Measurements from ENCODE around the gene TYW1.
"Not testable (repeated sequence)": the region's sequence is repeated elsewhere in the genome, so short reads cannot be mapped to it uniquely, and the experiment has no call there.

Gene TYW1

DNA sequence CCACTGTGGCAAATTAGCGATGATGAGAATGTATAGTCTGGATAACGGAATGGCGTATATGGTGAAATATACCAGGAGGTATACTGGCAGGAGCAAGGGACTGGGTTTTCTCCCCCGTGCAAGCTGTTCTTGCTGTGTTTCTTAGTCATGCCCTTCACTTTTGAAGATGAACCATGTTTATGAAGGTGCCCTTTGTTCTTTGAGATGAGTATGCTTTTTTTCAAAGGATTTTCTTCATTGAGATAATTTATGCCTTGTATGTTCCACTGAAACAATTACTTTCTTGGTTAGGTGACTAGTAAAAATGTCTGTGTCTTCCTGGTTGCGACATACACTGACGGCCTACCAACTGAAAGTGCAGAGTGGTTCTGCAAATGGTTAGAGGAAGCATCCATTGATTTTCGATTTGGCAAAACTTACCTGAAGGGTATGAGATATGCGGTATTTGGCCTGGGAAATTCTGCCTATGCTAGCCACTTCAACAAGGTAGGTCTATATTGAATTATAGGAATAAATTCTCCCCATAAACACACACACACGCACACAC is 17.5 kb downstream of the TYW1 start:
- CTCF ChIA-PET, H3K27ac Mint-ChIP-seq, H3K4me1 Mint-ChIP-seq, H3K27me3 Mint-ChIP-seq, DNase-seq, H3K4me3 Mint-ChIP-seq, H3K9me3 Mint-ChIP-seq: not testable (repeated sequence)
- peaks cover 30% of the 10 kb centered on the region for H3K36me3 Mint-ChIP-seq

DNA sequence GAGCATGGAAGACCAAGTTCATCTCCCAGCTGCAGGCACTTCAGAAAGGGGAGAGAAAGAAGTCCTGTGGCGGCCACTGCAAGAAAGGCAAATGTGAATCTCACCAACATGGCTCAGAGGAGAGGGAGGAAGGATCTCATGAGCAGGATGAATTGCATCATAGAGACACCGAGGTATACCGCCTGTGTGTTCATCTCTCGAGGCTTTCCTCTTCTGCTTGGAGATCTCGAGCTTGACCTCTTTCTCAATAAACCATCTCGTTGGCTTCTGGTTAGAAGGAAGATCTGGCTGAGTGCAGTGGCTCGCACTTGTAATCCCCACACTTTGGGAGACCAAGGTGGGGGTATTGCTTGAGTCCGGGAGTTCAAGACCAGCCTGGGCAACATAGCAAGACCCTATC is 21.3 kb downstream of the TYW1 start:
- H3K4me1 Mint-ChIP-seq, DNase-seq, CTCF ChIA-PET, H3K27me3 Mint-ChIP-seq, H3K9me3 Mint-ChIP-seq, H3K4me3 Mint-ChIP-seq, H3K27ac Mint-ChIP-seq: not testable (repeated sequence)
- H3K36me3 Mint-ChIP-seq, result peaks cover 33% of the 10 kb centered on the region

- no peak for DNase-seq
- Mint-ChIP-seq H3K9me3 (no peaks in the 10 kb centered on the region), H3K27me3 (no peaks in the 10 kb centered on the region), H3K4me3 (no peak overlapping the region), H3K36me3 (peaks cover 33% of the 10 kb centered on the region), H3K27ac (peak overlapping the region; percentile 39), H3K4me1 (peaks cover 7% of the 10 kb centered on the region)
- CTCF ChIA-PET, result no interaction called here
Measured at GRCh38 chr7:67018940-67019339, 22.3 kb downstream of the TYW1 start.

- CTCF ChIA-PET, result no interaction called here
- no peak overlapping the region for H3K4me3 Mint-ChIP-seq
- H3K27me3 Mint-ChIP-seq, result no peaks in the 10 kb centered on the region
- H3K36me3 Mint-ChIP-seq, result peaks cover 35% of the 10 kb centered on the region
- DNase-seq, result no peak
- H3K27ac Mint-ChIP-seq, result peak overlapping the region; percentile 62
- H3K9me3 Mint-ChIP-seq, result no peaks in the 10 kb centered on the region
- peaks cover 7% of the 10 kb centered on the region for H3K4me1 Mint-ChIP-seq
Measured at GRCh38 chr7:67019562-67020390, 23.1 kb downstream of the TYW1 start.

DNA sequence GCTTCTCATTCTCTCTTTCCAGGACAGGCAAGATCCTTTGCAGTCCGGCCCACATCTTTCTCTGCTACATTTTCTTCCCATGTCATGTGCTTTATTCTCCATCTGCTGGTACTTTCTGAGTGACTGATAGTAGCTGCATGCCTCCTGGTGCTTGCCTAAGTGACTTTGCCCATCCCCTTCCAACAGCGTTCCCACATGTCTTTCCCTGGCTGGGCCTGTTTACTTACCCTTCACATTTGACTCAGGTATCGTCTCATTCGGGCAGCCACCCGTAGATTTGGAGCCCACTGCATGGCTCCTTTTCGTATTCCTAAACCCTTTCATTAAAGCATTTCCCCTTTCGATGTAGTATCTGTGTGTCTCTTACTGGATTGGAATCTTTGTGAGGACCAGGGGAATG is 24.6 kb downstream of the TYW1 start:
- no peaks in the 10 kb centered on the region for H3K9me3 Mint-ChIP-seq
- no peaks in the 10 kb centered on the region for H3K27me3 Mint-ChIP-seq
- CTCF ChIA-PET, result no interaction called here
- no peak overlapping the region for H3K27ac Mint-ChIP-seq
- no peak for DNase-seq
- no peak overlapping the region for H3K4me3 Mint-ChIP-seq
- H3K4me1 Mint-ChIP-seq, result peaks cover 7% of the 10 kb centered on the region
- peaks cover 36% of the 10 kb centered on the region for H3K36me3 Mint-ChIP-seq

DNA sequence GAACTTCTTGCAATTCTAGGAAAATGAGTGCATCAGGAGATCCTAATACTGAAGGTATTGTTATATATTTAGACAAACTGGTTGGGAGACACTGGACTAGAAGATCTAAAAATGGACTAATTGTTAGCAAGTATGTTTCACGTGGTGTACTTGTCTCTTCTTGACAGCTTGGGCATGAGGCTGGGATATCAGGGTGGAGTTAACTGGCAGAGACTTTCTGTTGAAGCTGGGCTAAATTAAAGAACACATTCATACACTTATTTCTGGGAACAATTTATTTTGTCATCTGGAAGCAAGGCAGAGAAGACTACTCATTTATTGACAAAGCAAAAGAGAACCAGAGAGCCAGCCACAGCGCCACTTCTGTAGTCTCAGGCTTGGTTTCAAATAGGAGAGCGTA is 25.9 kb downstream of the TYW1 start:
- Mint-ChIP-seq H3K36me3 (peaks cover 37% of the 10 kb centered on the region), H3K4me3 (no peak overlapping the region), H3K9me3 (no peaks in the 10 kb centered on the region), H3K4me1 (peaks cover 7% of the 10 kb centered on the region), H3K27me3 (no peaks in the 10 kb centered on the region), H3K27ac (no peak overlapping the region)
- CTCF ChIA-PET, result no interaction called here
- DNase-seq, result no peak

DNA sequence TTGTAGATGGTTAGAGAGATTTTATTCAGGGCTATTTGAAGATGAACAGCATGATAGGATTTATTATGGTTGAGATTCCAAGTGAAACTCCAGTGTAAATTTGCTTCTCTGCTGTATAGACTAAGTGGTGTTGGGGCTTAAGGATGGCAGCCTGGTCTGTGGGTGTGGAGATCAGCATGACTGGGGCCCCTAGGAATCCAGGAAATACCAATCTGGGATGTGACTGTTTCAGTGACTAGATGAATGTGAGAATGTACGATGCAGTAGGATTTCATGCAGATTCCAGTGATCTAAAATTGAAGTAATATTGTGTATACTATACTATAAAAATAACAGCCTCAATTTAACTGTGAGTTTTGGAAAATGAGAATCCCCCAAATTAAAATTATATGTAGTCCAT is 28.8 kb downstream of the TYW1 start:
- DNase-seq, H3K27me3 Mint-ChIP-seq, H3K9me3 Mint-ChIP-seq, H3K4me3 Mint-ChIP-seq, H3K4me1 Mint-ChIP-seq, H3K27ac Mint-ChIP-seq, CTCF ChIA-PET: not testable (repeated sequence)
- H3K36me3 Mint-ChIP-seq, result peaks cover 50% of the 10 kb centered on the region

DNA sequence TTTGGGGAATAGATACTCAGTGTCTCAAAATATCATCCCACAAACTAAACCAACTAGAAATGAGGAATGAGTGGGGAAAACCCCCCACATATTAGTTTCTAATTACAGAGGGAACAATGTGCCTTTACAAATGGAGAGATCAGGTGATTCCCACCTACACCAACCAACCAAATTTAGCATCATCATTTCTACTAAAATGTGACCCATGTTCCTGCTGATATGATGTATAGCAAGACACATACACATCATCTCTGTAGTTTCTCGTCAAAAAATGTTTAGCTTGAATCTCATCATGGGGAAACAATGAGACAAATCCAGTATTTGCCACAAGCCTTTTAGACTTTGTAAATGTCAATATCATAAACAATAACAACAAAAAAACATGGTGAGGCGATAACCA is 35.1 kb downstream of the TYW1 start:
- DNase-seq, H3K27ac Mint-ChIP-seq, H3K4me1 Mint-ChIP-seq, CTCF ChIA-PET, H3K27me3 Mint-ChIP-seq, H3K4me3 Mint-ChIP-seq: not testable (repeated sequence)
- Mint-ChIP-seq H3K36me3 (peaks cover 53% of the 10 kb centered on the region), H3K9me3 (peaks cover 12% of the 10 kb centered on the region)

DNA sequence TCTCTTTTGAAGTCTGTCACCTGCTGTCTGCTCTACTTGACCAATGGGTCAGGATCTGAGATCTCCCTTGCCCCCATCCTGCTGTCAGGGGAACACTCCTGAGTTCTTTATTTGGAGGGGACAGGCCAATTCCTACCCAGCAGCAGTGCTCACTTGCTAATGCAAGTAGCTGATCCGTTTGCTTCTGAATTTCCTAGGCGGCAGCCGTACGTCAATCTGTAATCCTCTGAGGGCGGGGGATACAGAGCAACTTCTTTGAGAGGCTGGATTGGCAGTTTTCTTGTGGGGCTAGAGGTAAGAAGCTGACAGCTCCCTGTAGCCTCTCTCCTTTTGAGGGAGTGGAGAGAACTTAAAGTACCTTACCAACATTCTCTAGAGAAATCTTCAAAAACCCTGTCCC is 36.6 kb downstream of the TYW1 start:
- CTCF ChIA-PET, result no interaction called here
- H3K4me3 Mint-ChIP-seq, result no peak overlapping the region
- H3K9me3 Mint-ChIP-seq, result peaks cover 12% of the 10 kb centered on the region
- no peak overlapping the region for H3K27ac Mint-ChIP-seq
- H3K4me1 Mint-ChIP-seq, result no peaks in the 10 kb centered on the region
- H3K27me3 Mint-ChIP-seq, result no peaks in the 10 kb centered on the region
- H3K36me3 Mint-ChIP-seq, result peaks cover 45% of the 10 kb centered on the region
- DNase-seq, result no peak

- H3K4me3 Mint-ChIP-seq, CTCF ChIA-PET, H3K9me3 Mint-ChIP-seq: not testable (repeated sequence)
Measured at GRCh38 chr7:67036432-67037395, 40.1 kb downstream of the TYW1 start.

GRCh38 chr7:67040832-67041231 is 44.2 kb downstream of the TYW1 start:
- not testable (repeated sequence) for H3K27me3 Mint-ChIP-seq, DNase-seq, H3K4me3 Mint-ChIP-seq, H3K27ac Mint-ChIP-seq, H3K36me3 Mint-ChIP-seq, H3K4me1 Mint-ChIP-seq, H3K9me3 Mint-ChIP-seq
- CTCF ChIA-PET, result interaction anchor here (0.6 to 1.0 kb wide), 2 partner anchors 210 to 411 kb away, joined by 3 to 5 read pairs; no protein-coding TSS in a partner anchor

More at GRCh38 chr7:67036432-67037395, 40.1 kb downstream of the TYW1 start:
- not testable (repeated sequence) for H3K27ac Mint-ChIP-seq, H3K27me3 Mint-ChIP-seq, H3K4me1 Mint-ChIP-seq, DNase-seq
- H3K36me3 Mint-ChIP-seq, result peaks cover 28% of the 10 kb centered on the region

GRCh38 chr7:67042781-67043558 is 46.3 kb downstream of the TYW1 start:
- H3K4me1 Mint-ChIP-seq, H3K9me3 Mint-ChIP-seq, H3K27me3 Mint-ChIP-seq, H3K27ac Mint-ChIP-seq, CTCF ChIA-PET, H3K36me3 Mint-ChIP-seq, DNase-seq, H3K4me3 Mint-ChIP-seq: not testable (repeated sequence)

DNA sequence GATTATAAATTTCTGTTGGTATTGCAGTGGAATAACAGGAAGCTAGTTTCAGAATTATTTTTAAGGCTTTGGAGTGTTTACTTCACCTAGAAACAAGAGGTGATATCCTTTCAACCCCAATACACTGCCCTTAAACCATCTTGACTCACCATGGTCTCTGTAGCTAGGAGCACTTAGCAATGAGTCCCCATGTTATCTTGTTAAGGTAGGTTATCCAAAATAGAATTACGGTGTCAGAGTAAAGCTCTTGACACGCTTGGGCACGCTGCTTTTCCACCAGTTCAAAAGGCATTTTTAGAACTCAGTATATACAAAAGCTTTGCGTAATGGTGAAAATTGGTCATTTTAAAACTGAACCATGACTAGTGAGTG is 46.9 kb downstream of the TYW1 start:
- H3K9me3 Mint-ChIP-seq, H3K27ac Mint-ChIP-seq, H3K4me3 Mint-ChIP-seq, H3K4me1 Mint-ChIP-seq, CTCF ChIA-PET, H3K27me3 Mint-ChIP-seq, DNase-seq, H3K36me3 Mint-ChIP-seq: not testable (repeated sequence)

- Mint-ChIP-seq H3K9me3 (no peaks in the 10 kb centered on the region), H3K27me3 (no peaks in the 10 kb centered on the region), H3K4me3 (no peak overlapping the region), H3K36me3 (peaks cover 17% of the 10 kb centered on the region), H3K4me1 (no peaks in the 10 kb centered on the region), H3K27ac (no peak overlapping the region)
- no peak for DNase-seq
- CTCF ChIA-PET, result no interaction called here
Measured at GRCh38 chr7:67045496-67045995, 48.9 kb downstream of the TYW1 start.

Measured in activated naive CD4-positive, alpha-beta T cell treated with anti-CD3 and anti-CD28 coated beads, Interleukin-2, amount 10 ng/mL, durations not matched to agents 7 days and 5 days (primary cell).